CD14-positive monocyte (primary cell): ENCODE data around the gene PLK3. TPM values are rescaled to one million over a fixed set of nuclear protein-coding genes. Genes with fewer than 3 reads are reported as not detected.

Experiments used
- DNase-seq, 3 donors: peaks; one replicate each; pipeline ENCODE4 v3.0.0-alpha.2; 2011 to 2022
- H2AFZ ChIP-seq: 2 replicates; pipeline ENCODE4 v1.6.0; 2012; ENCODE audit warnings: mild to moderate bottlenecking, low read depth, low read length, inconsistent platforms; ENCODE audit not compliant: insufficient read depth, poor library complexity, severe bottlenecking
- H3K27ac ChIP-seq, 2 donors: 1 replicate in 1 of 2; 2 replicates in 1 of 2; pipeline ENCODE4 v1.5.1; 2012 to 2013; ENCODE audit warnings: low read length in 2 of 2, control low read depth in 1 of 2, inconsistent platforms in 1 of 2, low read depth in 1 of 2, mild to moderate bottlenecking in 1 of 2
- H3K27me3 ChIP-seq, 2 donors: one replicate each; pipeline versions ENCODE4 v1.6.0 to v1.6.1; 2011 to 2013; ENCODE audit warnings: low read length in 2 of 2; ENCODE audit not compliant: control insufficient read depth in 2 of 2, insufficient read depth in 2 of 2
- H3K36me3 ChIP-seq, 2 donors: replicated peaks in 1 of 2; 1 replicate in 1 of 2; 2 replicates in 1 of 2; pipeline versions ENCODE4 v1.5.1 to v1.6.1; 2012 to 2013; ENCODE audit warnings: low read length in 2 of 2, control low read depth in 1 of 2, inconsistent platforms in 1 of 2, mild to moderate bottlenecking in 1 of 2; ENCODE audit not compliant: insufficient read depth in 2 of 2, control insufficient read depth in 1 of 2
- H3K4me1 ChIP-seq, 2 donors: 1 replicate in 1 of 2; 2 replicates in 1 of 2; pipeline versions ENCODE4 v1.5.1 to v1.6.1; 2012 to 2013; ENCODE audit warnings: low read length in 2 of 2, control low read depth in 1 of 2, inconsistent platforms in 1 of 2, mild to moderate bottlenecking in 1 of 2, moderate library complexity in 1 of 2; ENCODE audit not compliant: insufficient read depth in 2 of 2, control insufficient read depth in 1 of 2
- H3K4me2 ChIP-seq: replicated peaks from 2 replicates; pipeline ENCODE3; 2012; ENCODE audit warnings: low read length, moderate library complexity, mild to moderate bottlenecking; ENCODE audit not compliant: poor library complexity, severe bottlenecking; ENCODE audit errors: extremely low read depth
- H3K4me3 ChIP-seq, 3 experiments: fragments of 200-600 bp in 1 of 3; sonication (generic) in 1 of 3; replicated peaks in 1 of 3; 1 replicate in 2 of 3; 2 replicates in 1 of 3; pipeline ENCODE4 v1.5.1; 2011 to 2013; ENCODE audit warnings: low read length in 3 of 3, mild to moderate bottlenecking in 3 of 3, control low read depth in 2 of 3, low read depth in 2 of 3, inconsistent platforms in 1 of 3, moderate library complexity in 1 of 3
- H3K79me2 ChIP-seq: 2 replicates; pipeline ENCODE4 v1.6.0; 2012; ENCODE audit warnings: mild to moderate bottlenecking, control low read depth, inconsistent platforms, low read length, moderate library complexity; ENCODE audit not compliant: insufficient read depth
- H3K9ac ChIP-seq: 2 replicates; pipeline ENCODE4 v1.6.0; 2017; ENCODE audit warnings: low read length, mild to moderate bottlenecking; ENCODE audit not compliant: insufficient read depth, poor library complexity, severe bottlenecking
- H3K9me3 ChIP-seq, 2 donors: replicated peaks in 1 of 2; 1 replicate in 1 of 2; 2 replicates in 1 of 2; pipeline versions ENCODE4 v1.5.1 to v1.6.1; 2012 to 2013; ENCODE audit warnings: low read length in 2 of 2, control low read depth in 1 of 2; ENCODE audit not compliant: control insufficient read depth in 1 of 2, insufficient read depth in 1 of 2
- H4K20me1 ChIP-seq: 2 replicates; pipeline ENCODE4 v1.6.0; 2012; ENCODE audit warnings: mild to moderate bottlenecking, low read length, control low read depth, moderate library complexity; ENCODE audit not compliant: insufficient read depth
- H3K27ac Mint-ChIP-seq, 7 donors: one replicate each; pipeline ENCODE4 v1.8.0; 2020; ENCODE audit warnings: mild to moderate bottlenecking in 7 of 7, mixed read lengths in 7 of 7, moderate library complexity in 6 of 7, inconsistent platforms in 2 of 7
- H3K27me3 Mint-ChIP-seq, 3 donors: one replicate each; pipeline ENCODE4 v1.8.0; 2021 to 2022; ENCODE audit warnings: low read depth in 3 of 3, mild to moderate bottlenecking in 3 of 3, mixed read lengths in 3 of 3, moderate library complexity in 3 of 3, inconsistent platforms in 1 of 3
- H3K36me3 Mint-ChIP-seq, 2 donors: one replicate each; pipeline ENCODE4 v1.8.0; 2020; ENCODE audit warnings: mixed read lengths in 2 of 2, inconsistent platforms in 1 of 2, mild to moderate bottlenecking in 1 of 2
- H3K4me1 Mint-ChIP-seq: one replicate; pipeline ENCODE4 v1.8.0; 2020; ENCODE audit warnings: mild to moderate bottlenecking, mixed read lengths
- H3K4me3 Mint-ChIP-seq, 2 donors: one replicate each; pipeline ENCODE4 v1.8.0; 2020; ENCODE audit warnings: mild to moderate bottlenecking in 2 of 2, mixed read lengths in 2 of 2, moderate library complexity in 1 of 2
- H3K9me3 Mint-ChIP-seq, 7 donors: one replicate each; pipeline ENCODE4 v1.8.0; 2020 to 2022; ENCODE audit warnings: mixed read lengths in 7 of 7, mild to moderate bottlenecking in 6 of 7, moderate library complexity in 6 of 7, inconsistent platforms in 2 of 7
- WGBS: methylation state at CpG from one replicate; pipeline ENCODE4 v1.1.5; 2013; ENCODE audit warnings: missing lambda C conversion rate; ENCODE audit not compliant: insufficient coverage; 5-methylcytosine and 5-hydroxymethylcytosine counted together
- intact Hi-C, 2 donors: fragments of 100-400 bp; cut with micrococcal nuclease; formaldehyde crosslinking; loops; one replicate each; pipeline versions ENCODE4 v1.15.0 to v1.15.1; 2023
- polyA plus RNA-seq, 3 donors: library from polyadenylated mRNA; depleted of rRNA in 1 of 3; unstranded in 2 of 3; stranded (reverse) in 1 of 3; fragments of 300-500 nt in 2 of 3; fragments of >200 nt in 1 of 3; fragmentation: Illumina TruSeq in 2 of 3; gene quantifications; 1 replicate in 2 of 3; 2 replicates in 1 of 3; pipeline ENCODE4 v1.2.3, GENCODE V29; 2012 to 2021
- TF ChIP-seq, protein P1 (sequence below): fragments of 200-600 bp; IDR thresholded peaks from one replicate; pipeline ENCODE4 v1.8.0; 2022; ENCODE audit warnings: antibody characterized with exemption, mild to moderate bottlenecking

Gene PLK3
- polyA plus RNA-seq, 3 donors = 15.8 to 285 (median 28.1) TPM

DNA sequence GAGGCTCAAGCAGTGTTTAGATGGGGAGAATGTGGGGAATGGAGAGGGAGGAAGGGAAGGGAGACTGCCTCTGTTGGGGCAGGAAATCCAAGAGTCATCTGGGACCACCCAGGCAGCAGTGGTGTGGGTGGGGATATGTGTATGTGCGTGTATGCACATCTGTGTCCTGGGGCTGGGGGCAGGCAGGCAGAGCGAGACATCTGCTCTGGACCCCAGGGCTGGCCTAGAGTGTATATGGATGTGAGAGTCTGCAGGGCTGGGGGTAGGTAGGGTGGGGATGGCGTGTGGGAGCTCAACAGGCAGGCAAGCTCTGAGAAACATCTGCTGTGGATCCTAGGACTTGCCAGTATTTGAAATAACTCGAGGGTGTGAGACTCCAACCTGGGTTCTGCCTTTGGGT, 39.4 kb downstream of the PLK3 start:
- Histone ChIP-seq H3K4me3 (no peak overlapping the region), H3K27me3 (peaks cover 3 to 23% of the 10 kb centered on the region in 2 donors), H3K9me3 (no peaks in the 10 kb centered on the region), H3K4me2 (no peak overlapping the region), H3K9ac (no peak overlapping the region), H3K36me3 (no peaks in the 10 kb centered on the region), H3K4me1 (peaks cover 18 to 19% of the 10 kb centered on the region in 2 donors), H4K20me1 (no peaks in the 10 kb centered on the region), H3K27ac (no peak overlapping the region), H2AFZ (no peak overlapping the region), H3K79me2 (no peaks in the 10 kb centered on the region)
- intact Hi-C loops = no loop called here
- TF ChIP-seq, protein P1, sequence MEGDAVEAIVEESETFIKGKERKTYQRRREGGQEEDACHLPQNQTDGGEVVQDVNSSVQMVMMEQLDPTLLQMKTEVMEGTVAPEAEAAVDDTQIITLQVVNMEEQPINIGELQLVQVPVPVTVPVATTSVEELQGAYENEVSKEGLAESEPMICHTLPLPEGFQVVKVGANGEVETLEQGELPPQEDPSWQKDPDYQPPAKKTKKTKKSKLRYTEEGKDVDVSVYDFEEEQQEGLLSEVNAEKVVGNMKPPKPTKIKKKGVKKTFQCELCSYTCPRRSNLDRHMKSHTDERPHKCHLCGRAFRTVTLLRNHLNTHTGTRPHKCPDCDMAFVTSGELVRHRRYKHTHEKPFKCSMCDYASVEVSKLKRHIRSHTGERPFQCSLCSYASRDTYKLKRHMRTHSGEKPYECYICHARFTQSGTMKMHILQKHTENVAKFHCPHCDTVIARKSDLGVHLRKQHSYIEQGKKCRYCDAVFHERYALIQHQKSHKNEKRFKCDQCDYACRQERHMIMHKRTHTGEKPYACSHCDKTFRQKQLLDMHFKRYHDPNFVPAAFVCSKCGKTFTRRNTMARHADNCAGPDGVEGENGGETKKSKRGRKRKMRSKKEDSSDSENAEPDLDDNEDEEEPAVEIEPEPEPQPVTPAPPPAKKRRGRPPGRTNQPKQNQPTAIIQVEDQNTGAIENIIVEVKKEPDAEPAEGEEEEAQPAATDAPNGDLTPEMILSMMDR = no peak
- Mint-ChIP-seq H3K36me3 (peaks cover 3 to 5% of the 10 kb centered on the region in 2 donors), H3K27me3 (peaks cover 23 to 30% (median 29%) of the 10 kb centered on the region in 3 donors), H3K4me1 (peaks cover 17% of the 10 kb centered on the region), H3K27ac (no peak overlapping the region), H3K9me3 (peaks cover 0 to 2% (median 0%) of the 10 kb centered on the region in 7 donors), H3K4me3 (no peak overlapping the region)
- 100% methylated on average over 4 of the region's 4 CpGs for WGBS
- DNase-seq = no peak

DNA sequence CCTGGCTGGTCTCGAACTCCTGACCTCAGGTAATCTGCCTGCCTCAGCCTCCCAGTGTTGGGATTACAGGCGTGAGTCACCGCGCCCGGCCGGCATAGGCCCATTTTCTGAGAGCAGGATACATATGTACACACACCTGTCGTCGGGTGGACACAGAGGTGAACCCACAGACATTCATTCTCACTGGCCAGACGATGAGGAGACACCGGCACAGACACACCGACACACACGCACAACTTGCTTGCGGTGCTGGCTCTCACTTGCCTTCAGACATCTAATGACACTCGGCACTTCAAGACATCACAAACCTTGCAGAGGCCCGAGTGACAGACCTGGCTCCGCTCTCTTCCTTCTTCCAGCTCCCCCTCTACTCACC, 42.3 kb downstream of the PLK3 start:
- Histone ChIP-seq H3K79me2 (no peaks in the 10 kb centered on the region), H4K20me1 (no peaks in the 10 kb centered on the region), H3K27me3 (peaks cover 3 to 23% of the 10 kb centered on the region in 2 donors), H3K9ac (peak overlapping the region; percentile 33), H3K4me1 (peaks cover 9 to 10% of the 10 kb centered on the region in 2 donors), H3K4me2 (peak overlapping the region; percentile 68), H3K4me3 (peak overlapping the region in 1 of 3 experiments; percentile 57), H3K27ac (no peak overlapping the region), H2AFZ (peak overlapping the region; percentile 52), H3K9me3 (no peaks in the 10 kb centered on the region), H3K36me3 (no peaks in the 10 kb centered on the region)
- intact Hi-C loops = no loop called here
- no peak for DNase-seq
- H3K4me1 Mint-ChIP-seq = peaks cover 7% of the 10 kb centered on the region
- peaks cover 3 to 10% of the 10 kb centered on the region in 2 donors for H3K36me3 Mint-ChIP-seq
- TF ChIP-seq, protein P1 = no peak
- peaks cover 23 to 29% (median 29%) of the 10 kb centered on the region in 3 donors for H3K27me3 Mint-ChIP-seq
- 86% methylated on average over 15 of the region's 16 CpGs for WGBS
- peaks cover 0 to 2% (median 2%) of the 10 kb centered on the region in 7 donors for H3K9me3 Mint-ChIP-seq
- peak overlapping the region; percentile 47 to 68 for H3K4me3 Mint-ChIP-seq
- no peak overlapping the region for H3K27ac Mint-ChIP-seq
